Measurements from ENCODE around the gene CCDC88B. TPM values are rescaled to one million over a fixed set of nuclear protein-coding genes. Genes with fewer than 3 reads are reported as not detected.

The CCDC88B gene
- total and polyA plus RNA-seq, 4 donors: 3.5 to 4.9 (median 4.0) TPM

DNA sequence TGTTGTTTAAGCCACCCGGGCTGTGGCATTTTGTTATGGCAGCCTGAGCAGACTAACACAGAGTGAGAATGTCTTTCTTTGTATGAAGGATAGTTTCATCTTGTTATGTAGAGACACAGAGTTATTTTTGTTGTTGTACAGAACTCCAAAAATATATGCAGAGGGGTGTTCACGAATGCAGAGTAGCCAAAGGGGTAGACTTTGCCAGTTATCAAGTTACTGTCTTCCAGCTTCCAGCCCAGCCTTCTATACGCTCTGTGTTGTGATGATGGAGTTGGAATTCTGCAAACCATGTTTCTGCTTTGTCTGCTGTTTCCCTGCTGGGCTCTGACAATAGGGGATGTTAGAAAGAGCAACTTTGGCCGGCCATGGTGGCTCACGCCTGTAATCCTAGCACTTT lies 63.1 kb downstream of the CCDC88B start:
- no peaks in the 10 kb centered on the region for H3K27me3 ChIP-seq (ENCODE audit: control insufficient read depth in 4 of 4, insufficient read depth in 4 of 4, low read length in 3 of 4)
- no peaks in the 10 kb centered on the region for H3K36me3 ChIP-seq (ENCODE audit: control insufficient read depth in 4 of 4, insufficient read depth in 3 of 4, low read depth in 1 of 4, low read length in 3 of 4)
- no peak overlapping the region for H3K4me3 ChIP-seq (ENCODE audit: low read depth in 1 of 3, low read length in 3 of 3)
- no peak overlapping the region for H3K27ac ChIP-seq (ENCODE audit: low read depth in 1 of 2, low read length in 2 of 2)
- WGBS: 75% methylated on average over 5 of the region's 5 CpGs
- no peak for TF ChIP-seq NR2F2 (IDR thresholded peaks at IDR 0.05)
- H3K9ac ChIP-seq (ENCODE audit: low read depth in 1 of 2, low read length in 2 of 2): no peak overlapping the region
- DNase-seq (ENCODE audit: low spot score): no peak
- peaks cover 0 to 12% (median 4%) of the 10 kb centered on the region in 4 donors for H3K4me1 ChIP-seq (ENCODE audit: control insufficient read depth in 4 of 4, insufficient read depth in 4 of 4, low read length in 3 of 4)
- H3K9me3 ChIP-seq (ENCODE audit: control insufficient read depth in 4 of 4, low read length in 3 of 4): no peaks in the 10 kb centered on the region

GRCh38 chr11:64406221-64406946 lies 66.4 kb downstream of the CCDC88B start:
- H3K4me3 ChIP-seq (ENCODE audit: low read depth in 1 of 3, low read length in 3 of 3): no peak overlapping the region
- DNase-seq (ENCODE audit: low spot score): no peak
- H3K27me3 ChIP-seq (ENCODE audit: control insufficient read depth in 4 of 4, insufficient read depth in 4 of 4, low read length in 3 of 4): peaks cover 0 to 2% (median 0%) of the 10 kb centered on the region in 4 donors
- H3K36me3 ChIP-seq (ENCODE audit: control insufficient read depth in 4 of 4, insufficient read depth in 3 of 4, low read depth in 1 of 4, low read length in 3 of 4): no peaks in the 10 kb centered on the region
- no peaks in the 10 kb centered on the region for H3K4me1 ChIP-seq (ENCODE audit: control insufficient read depth in 4 of 4, insufficient read depth in 4 of 4, low read length in 3 of 4)
- no peak overlapping the region for H3K9ac ChIP-seq (ENCODE audit: low read depth in 1 of 2, low read length in 2 of 2)
- H3K9me3 ChIP-seq (ENCODE audit: control insufficient read depth in 4 of 4, low read length in 3 of 4): no peaks in the 10 kb centered on the region
- no peak for TF ChIP-seq REST (IDR thresholded peaks at IDR 0.05)
- TF ChIP-seq SP1 (IDR thresholded peaks at IDR 0.05): peak; percentile 19
- TF ChIP-seq HNF4G (IDR thresholded peaks at IDR 0.05): no peak
- TF ChIP-seq NR2F2 (IDR thresholded peaks at IDR 0.05): peak; percentile 77
- WGBS: 62% methylated on average over 10 of the region's 10 CpGs
- H3K27ac ChIP-seq (ENCODE audit: low read depth in 1 of 2, low read length in 2 of 2): no peak overlapping the region

Small RNAs within 50 kb of the gene (small RNA-seq; reads per million reads assigned to genes)
- not detected for gene MIR1237
- not detected for gene MIR7155
- gene RF00019: not detected

Other genes starting within 250 kb of the CCDC88B start
- gene MACROD1, start 174.1 kb upstream of the CCDC88B start, total RNA-seq: 10 to 100 TPM in 1 of 2 donors, 1 to 10 TPM in 1; 8.9 to 12.6 TPM
- 10 to 100 TPM; 13.5 to 25.9 TPM for gene MACROD1, start 174.1 kb upstream of the CCDC88B start, polyA plus RNA-seq
- gene STIP1, start 154.0 kb upstream of the CCDC88B start, total RNA-seq: 10 to 100 TPM; 51.3 to 58.1 TPM
- 10 to 100 TPM; 22.6 to 33.7 TPM for gene STIP1, start 154.0 kb upstream of the CCDC88B start, polyA plus RNA-seq
- 10 to 100 TPM; 11.0 to 47.2 TPM for gene FERMT3, start 133.5 kb upstream of the CCDC88B start, total RNA-seq
- 1 to 10 TPM; 3.4 to 8.5 TPM for gene FERMT3, start 133.5 kb upstream of the CCDC88B start, polyA plus RNA-seq
- 10 to 100 TPM; 14.0 to 22.9 TPM for gene TRPT1, start 114.0 kb upstream of the CCDC88B start, total RNA-seq
- 10 to 100 TPM; 18.7 to 37.8 TPM for gene TRPT1, start 114.0 kb upstream of the CCDC88B start, polyA plus RNA-seq
- 10 to 100 TPM; 20.0 to 47.8 TPM for gene NUDT22, start 113.9 kb upstream of the CCDC88B start, total RNA-seq
- gene NUDT22, start 113.9 kb upstream of the CCDC88B start, polyA plus RNA-seq: 10 to 100 TPM; 37.9 to 44.5 TPM
- gene DNAJC4, start 109.7 kb upstream of the CCDC88B start, total RNA-seq: 10 to 100 TPM in 1 of 2 donors, 1 to 10 TPM in 1; 8.5 to 25.9 TPM
- 10 to 100 TPM; 22.7 to 24.3 TPM for gene DNAJC4, start 109.7 kb upstream of the CCDC88B start, polyA plus RNA-seq
- gene VEGFB, start 105.6 kb upstream of the CCDC88B start, total RNA-seq: 1 to 10 TPM; 3.6 to 9.5 TPM
- gene VEGFB, start 105.6 kb upstream of the CCDC88B start, polyA plus RNA-seq: 10 to 100 TPM; 11.9 to 17.3 TPM
- 10 to 100 TPM; 60.8 to 79.0 TPM for gene FKBP2, start 99.1 kb upstream of the CCDC88B start, total RNA-seq
- gene FKBP2, start 99.1 kb upstream of the CCDC88B start, polyA plus RNA-seq: 100 to 1,000 TPM; 170 to 241 TPM
- 10 to 100 TPM; 34.9 to 41.7 TPM for gene PPP1R14B, start 93.3 kb upstream of the CCDC88B start, total RNA-seq
- gene PPP1R14B, start 93.3 kb upstream of the CCDC88B start, polyA plus RNA-seq: 10 to 100 TPM; 24.2 to 57.6 TPM
- gene PLCB3, start 88.7 kb upstream of the CCDC88B start, total RNA-seq: 1 to 10 TPM; 7.7 to 8.5 TPM
- gene PLCB3, start 88.7 kb upstream of the CCDC88B start, polyA plus RNA-seq: 1 to 10 TPM in 1 of 2 donors, under 1 TPM in 1; 0.79 to 3.1 TPM
- gene BAD, start 55.5 kb upstream of the CCDC88B start, total RNA-seq: 10 to 100 TPM; 16.0 to 21.1 TPM
- 10 to 100 TPM; 39.3 to 39.5 TPM for gene BAD, start 55.5 kb upstream of the CCDC88B start, polyA plus RNA-seq
- gene GPR137, start 54.4 kb upstream of the CCDC88B start, total RNA-seq: 10 to 100 TPM in 1 of 2 donors, 1 to 10 TPM in 1; 6.9 to 11.0 TPM
- 10 to 100 TPM in 1 of 2 donors, 1 to 10 TPM in 1; 6.7 to 22.2 TPM for gene GPR137, start 54.4 kb upstream of the CCDC88B start, polyA plus RNA-seq
- not detected for gene KCNK4, start 48.9 kb upstream of the CCDC88B start, total RNA-seq
- not detected for gene KCNK4, start 48.9 kb upstream of the CCDC88B start, polyA plus RNA-seq
- gene CATSPERZ, start 39.8 kb upstream of the CCDC88B start, total RNA-seq: under 1 TPM in 1 of 2 donors, not detected in 1; 0.42 TPM
- not detected for gene CATSPERZ, start 39.8 kb upstream of the CCDC88B start, polyA plus RNA-seq
- 10 to 100 TPM; 19.8 to 64.8 TPM for gene ESRRA, start 34.7 kb upstream of the CCDC88B start, total RNA-seq
- 10 to 100 TPM; 13.9 to 55.3 TPM for gene ESRRA, start 34.7 kb upstream of the CCDC88B start, polyA plus RNA-seq
- 100 to 1,000 TPM in 1 of 2 donors, 10 to 100 TPM in 1; 52.5 to 137 TPM for gene TRMT112, start 22.6 kb upstream of the CCDC88B start, total RNA-seq
- 100 to 1,000 TPM; 130 to 132 TPM for gene TRMT112, start 22.6 kb upstream of the CCDC88B start, polyA plus RNA-seq
- gene PRDX5, start 22.1 kb upstream of the CCDC88B start, total RNA-seq: 10 to 100 TPM; 66.8 to 93.4 TPM
- 100 to 1,000 TPM; 176 to 201 TPM for gene PRDX5, start 22.1 kb upstream of the CCDC88B start, polyA plus RNA-seq
- gene RPS6KA4, start 19.0 kb downstream of the CCDC88B start, total RNA-seq: 10 to 100 TPM; 10.8 to 13.5 TPM
- gene RPS6KA4, start 19.0 kb downstream of the CCDC88B start, polyA plus RNA-seq: 1 to 10 TPM; 2.0 to 9.1 TPM
- gene SLC22A11, start 215.7 kb downstream of the CCDC88B start, total RNA-seq: under 1 TPM; 0.23 to 0.33 TPM
- gene SLC22A11, start 215.7 kb downstream of the CCDC88B start, polyA plus RNA-seq: under 1 TPM in 1 of 2 donors, not detected in 1; 0.09 TPM

Data from liver (tissue), 10 donors.